IMR-90 (cell line): ENCODE results near the gene PCED1A. TPM values are rescaled to one million over a fixed set of nuclear protein-coding genes. Genes with fewer than 3 reads are reported as not detected.

Source experiments
- ATAC-seq: fragments of 200-7000 bp; cut with Tn5 transposase; 2 replicates; pipeline ENCODE4 v1.9.1; 2020; ENCODE audit warnings: low read depth, mild to moderate bottlenecking, moderate library complexity
- BruUV-seq: library from RNA; stranded (reverse); fragments of 400-500 nt; replicated peaks from 2 replicates; lab custom pipeline; 2021; lab: Mats Ljungman, UMichigan
- CTCF ChIA-PET: fragments of 300-600 bp; formaldehyde crosslinking; extraction: SDS; loops from one replicate; lab custom pipeline; 2021; ENCODE audit warnings: antibody characterized with exemption; lab: Yijun Ruan, JAX
- POLR2A ChIA-PET: fragments of 300-600 bp; sonication (Branson Sonifier 250); formaldehyde crosslinking; loops from one replicate; lab custom pipeline; 2022; ENCODE audit warnings: antibody characterized with exemption; ENCODE audit not compliant: unreplicated experiment; lab: Charles Lee
- DNase-seq: peaks from one replicate; pipeline ENCODE4 v3.0.0; 2013
- H2AFZ ChIP-seq: replicated peaks from 2 replicates; pipeline ENCODE3; 2013; ENCODE audit warnings: low read length, mild to moderate bottlenecking; ENCODE audit not compliant: poor library complexity
- H2AK5ac ChIP-seq: 2 replicates; pipeline ENCODE4 v1.6.1; 2013; ENCODE audit warnings: low read depth, low read length, inconsistent platforms
- H2AK9ac ChIP-seq: replicated peaks from 2 replicates; pipeline ENCODE3; 2013; ENCODE audit warnings: mild to moderate bottlenecking, low read depth, low read length, moderate library complexity; ENCODE audit not compliant: poor library complexity
- H2BK120ac ChIP-seq: 2 replicates; pipeline ENCODE4 v1.6.1; 2013; ENCODE audit warnings: low read depth, low read length, inconsistent platforms
- H2BK15ac ChIP-seq: 3 replicates; pipeline ENCODE4 v1.6.1; 2013; ENCODE audit warnings: low read depth, low read length, inconsistent platforms
- H2BK20ac ChIP-seq: 2 replicates; pipeline ENCODE4 v1.6.1; 2013; ENCODE audit warnings: low read depth, mild to moderate bottlenecking, inconsistent platforms, low read length, moderate library complexity
- H2BK5ac ChIP-seq: 2 replicates; pipeline ENCODE4 v1.6.1; 2013; ENCODE audit warnings: mild to moderate bottlenecking, low read depth, low read length, inconsistent platforms; ENCODE audit not compliant: poor library complexity, severe bottlenecking
- H3K14ac ChIP-seq: replicated peaks from 2 replicates; pipeline ENCODE4 v1.6.1; 2013; ENCODE audit warnings: low read depth, low read length, inconsistent platforms
- H3K18ac ChIP-seq: 2 replicates; pipeline ENCODE4 v1.6.1; 2013; ENCODE audit warnings: low read depth, low read length, control low read depth
- H3K23ac ChIP-seq: 2 replicates; pipeline ENCODE4 v1.6.1; 2013; ENCODE audit warnings: low read depth, low read length, inconsistent platforms
- H3K27ac ChIP-seq: 2 replicates; pipeline ENCODE4 v1.5.1; 2013; ENCODE audit warnings: mild to moderate bottlenecking, control low read depth, low read length; ENCODE audit not compliant: insufficient read depth
- H3K27me3 ChIP-seq: 2 replicates; pipeline ENCODE4 v1.6.1; 2013; ENCODE audit warnings: low read length; ENCODE audit not compliant: control insufficient read depth, insufficient read depth
- H3K36me3 ChIP-seq: 2 replicates; pipeline ENCODE4 v1.6.1; 2013; ENCODE audit warnings: low read length, mixed read lengths; ENCODE audit not compliant: control insufficient read depth, insufficient read depth
- H3K4ac ChIP-seq: 2 replicates; pipeline ENCODE4 v1.6.1; 2013; ENCODE audit warnings: low read depth, low read length, inconsistent platforms
- H3K4me1 ChIP-seq: 2 replicates; pipeline ENCODE4 v1.6.1; 2013; ENCODE audit warnings: low read length, mixed read lengths; ENCODE audit not compliant: control insufficient read depth, insufficient read depth
- H3K4me2 ChIP-seq: 2 replicates; pipeline ENCODE4 v1.6.1; 2013; ENCODE audit warnings: low read depth, mild to moderate bottlenecking, control low read depth, low read length, moderate library complexity
- H3K4me3 ChIP-seq: 2 replicates; pipeline ENCODE4 v1.5.1; 2013; ENCODE audit warnings: low read depth, mild to moderate bottlenecking, control low read depth, low read length, moderate library complexity; ENCODE audit not compliant: insufficient read depth
- H3K56ac ChIP-seq: 2 replicates; pipeline ENCODE4 v1.6.1; 2013; ENCODE audit warnings: low read length, inconsistent platforms; ENCODE audit not compliant: insufficient read depth; ENCODE audit errors: extremely low read depth
- H3K79me1 ChIP-seq, 2 experiments: 2 replicates each; pipeline ENCODE4 v1.6.1; 2013; ENCODE audit warnings: low read length in 2 of 2, inconsistent platforms in 1 of 2, low read depth in 1 of 2
- H3K9ac ChIP-seq: 2 replicates; pipeline ENCODE4 v1.6.1; 2013; ENCODE audit warnings: low read depth, low read length, control low read depth
- H3K9me1 ChIP-seq: 2 replicates; pipeline ENCODE4 v1.6.1; 2013; ENCODE audit warnings: low read length, inconsistent platforms; ENCODE audit not compliant: insufficient read depth
- H3K9me3 ChIP-seq: 2 replicates; pipeline ENCODE4 v1.6.1; 2013; ENCODE audit warnings: low read length; ENCODE audit not compliant: control insufficient read depth, insufficient read depth
- H4K20me1 ChIP-seq: 2 replicates; pipeline ENCODE4 v1.6.1; 2013; ENCODE audit warnings: low read length, inconsistent platforms; ENCODE audit not compliant: insufficient read depth
- H4K5ac ChIP-seq: 2 replicates; pipeline ENCODE4 v1.6.1; 2013; ENCODE audit warnings: mild to moderate bottlenecking, low read depth, low read length, control low read depth
- H4K8ac ChIP-seq, 2 experiments: 2 replicates each; pipeline ENCODE4 v1.6.1; 2013; ENCODE audit warnings: low read depth in 2 of 2, low read length in 2 of 2, control low read depth in 1 of 2, inconsistent platforms in 1 of 2
- H4K91ac ChIP-seq: 2 replicates; pipeline ENCODE4 v1.6.1; 2013; ENCODE audit warnings: low read depth, low read length, inconsistent platforms; ENCODE audit not compliant: insufficient read depth
- CEBPB ChIP-seq: IDR thresholded peaks from 2 replicates; pipeline ENCODE4 v1.6.1; 2012; ENCODE audit warnings: low read depth, low read length, improper control_type of control experiment
- WGBS, 2 experiments: methylation state at CpG; one replicate each; pipeline versions ENCODE4 v1.1.5 to v1.1.7; 2013; ENCODE audit warnings: missing lambda C conversion rate in 2 of 2; ENCODE audit not compliant: insufficient read length in 1 of 2; ENCODE audit errors: extremely low coverage in 2 of 2; 5-methylcytosine and 5-hydroxymethylcytosine counted together
- dilution Hi-C: fragments of 300-500 bp; cut with HindIII; formaldehyde crosslinking; loops from one replicate; pipeline ENCODE4 v1.14.3; 2018; ENCODE audit warnings: low sequenced_read_pairs; ENCODE audit not compliant: unreplicated experiment
- in situ Hi-C: fragments of 300-500 bp; cut with MboI; formaldehyde crosslinking; loops from 3 replicates; pipeline ENCODE4 v1.14.3; 2019; ENCODE audit warnings: low sequenced_read_pairs, inconsistent platforms, mixed read lengths
- intact Hi-C: fragments of 100-400 bp; cut with micrococcal nuclease; formaldehyde crosslinking; loops from 2 replicates; pipeline ENCODE4 v1.10.0; 2022
- polyA plus RNA-seq, 3 experiments: library from polyadenylated mRNA; depleted of rRNA; stranded (reverse); fragments of >200 nt; gene quantifications; 2 replicates each; pipeline ENCODE4 v1.2.3, GENCODE V29; 2012; ENCODE audit warnings: low replicate concordance in 1 of 3
- total RNA-seq: library from RNA; depleted of rRNA; stranded (reverse); fragments of >200 nt; gene quantifications from 2 replicates; pipeline ENCODE4 v1.2.3, GENCODE V29; 2012

Gene PCED1A
- total and polyA plus RNA-seq, 2 of the 4 experiments (the other 2 are of a cell fraction), result 9.7 to 33.4 TPM

DNA sequence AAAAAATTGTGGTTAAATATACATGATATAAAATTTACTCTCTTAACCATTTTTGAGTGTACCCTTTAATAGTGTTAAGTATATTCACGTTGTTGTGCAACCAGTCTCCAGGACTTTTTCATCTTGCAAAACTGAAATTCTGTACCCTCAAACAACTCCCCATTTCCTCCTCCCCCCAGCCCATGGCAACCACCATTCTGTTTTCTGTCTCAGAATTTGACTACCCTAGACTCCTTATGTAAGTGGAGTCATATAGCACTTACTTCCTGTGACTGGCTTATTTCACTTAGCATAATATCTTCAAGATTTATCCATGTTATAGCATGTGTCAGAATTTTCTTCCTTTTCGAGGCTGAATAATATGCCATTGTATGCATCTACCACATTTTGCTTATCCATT is 5.2 kb upstream of the PCED1A start:
- dilution Hi-C loops (no loop called here), intact Hi-C loops (no loop called here), in situ Hi-C loops (loop anchor here (25.0 kb wide), 1 partner anchor 333 kb away; the partner anchor contains the start of gene ZNF343)
- Histone ChIP-seq H2AFZ (no peak overlapping the region), H4K8ac (no peak overlapping the region), H3K27me3 (no peaks in the 10 kb centered on the region), H3K14ac (no peak overlapping the region), H4K5ac (no peak overlapping the region), H3K4me1 (peaks cover 2% of the 10 kb centered on the region), H3K4ac (no peak overlapping the region), H3K36me3 (peaks cover 3% of the 10 kb centered on the region; the same call in 1 of the 2 replicates), H3K27ac (no peak overlapping the region), H3K4me3 (no peak overlapping the region), H3K4me2 (no peak overlapping the region), H2BK5ac (no peak overlapping the region), H2BK20ac (no peak overlapping the region), H4K20me1 (no peaks in the 10 kb centered on the region), H3K56ac (no peak overlapping the region), H2BK15ac (no peak overlapping the region), H3K9me3 (no peaks in the 10 kb centered on the region), H2BK120ac (no peak overlapping the region), H3K9ac (no peak overlapping the region), H3K9me1 (no peaks in the 10 kb centered on the region; the same call in 1 of the 2 replicates), H3K18ac (no peak overlapping the region), H3K23ac (no peak overlapping the region), H3K79me1 (peaks cover 33 to 51% of the 10 kb centered on the region in 2 experiments), H4K91ac (no peak overlapping the region), H2AK5ac (no peak overlapping the region), H2AK9ac (no peak overlapping the region)
- no peak for ATAC-seq
- no TSS peak for BruUV-seq
- TF ChIP-seq CEBPB, result no peak
- no CpG with 5 or more reads among the region's 2 CpGs for WGBS, 2 experiments
- DNase-seq, result no peak
- ChIA-PET CTCF (interaction anchor here (0.6 kb wide), 1 partner anchor 158 kb away, joined by 4 read pairs; no protein-coding TSS in a partner anchor), POLR2A (no interaction called here)
